COLO829 (cell line): ENCODE data around the gene AP1AR.
"Not testable (repeated sequence)": the region's sequence is repeated elsewhere in the genome, so short reads cannot be mapped to it uniquely, and the experiment has no call there.

Experiments
- DNase-seq: peaks from one replicate; pipeline ENCODE4 v3.0.0; 2012; ENCODE audit warnings: low spot score

Gene AP1AR

DNA sequence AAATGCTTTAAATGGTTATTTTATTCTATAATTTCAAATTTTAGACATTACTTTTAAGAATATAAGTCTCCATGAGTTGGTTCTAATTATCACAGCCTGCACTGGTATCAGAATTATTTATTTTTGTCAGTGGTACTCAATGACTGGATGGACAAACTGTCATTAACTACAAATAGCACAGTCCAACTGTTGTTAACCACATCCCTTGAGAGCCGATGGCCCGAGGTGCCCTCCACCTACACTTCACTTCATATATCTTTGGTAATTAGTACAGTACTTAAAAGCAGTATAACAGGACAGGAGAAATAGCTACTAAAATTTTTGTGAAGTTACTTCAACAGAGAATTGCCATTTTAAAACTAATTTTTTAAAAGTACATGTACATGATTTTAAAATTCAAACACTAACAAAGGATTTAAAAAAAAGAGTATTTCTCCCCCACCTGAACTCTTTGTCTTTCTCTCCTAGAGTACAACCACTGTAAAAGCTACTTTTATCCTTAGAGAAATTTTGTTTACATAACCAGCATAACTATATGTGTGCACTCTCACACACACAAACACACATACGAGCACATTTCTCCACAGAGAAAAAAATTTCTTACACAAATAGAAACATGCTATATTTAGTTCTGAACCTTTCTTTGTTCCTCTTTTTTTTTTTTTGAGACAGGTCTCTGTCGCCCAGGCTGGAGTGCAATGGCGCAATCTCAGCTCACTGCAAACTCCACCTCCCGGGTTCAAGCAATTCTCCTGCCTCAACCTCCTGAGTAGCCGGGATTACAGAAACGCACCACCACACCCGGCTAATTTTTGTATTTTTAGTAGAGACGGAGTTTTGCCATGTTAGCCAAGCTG lies 47.7 kb downstream of the AP1AR start:
- DNase-seq = no peak

- no peak for DNase-seq
Measured at GRCh38 chr4:112279882-112280315, 48.3 kb downstream of the AP1AR start.

DNA sequence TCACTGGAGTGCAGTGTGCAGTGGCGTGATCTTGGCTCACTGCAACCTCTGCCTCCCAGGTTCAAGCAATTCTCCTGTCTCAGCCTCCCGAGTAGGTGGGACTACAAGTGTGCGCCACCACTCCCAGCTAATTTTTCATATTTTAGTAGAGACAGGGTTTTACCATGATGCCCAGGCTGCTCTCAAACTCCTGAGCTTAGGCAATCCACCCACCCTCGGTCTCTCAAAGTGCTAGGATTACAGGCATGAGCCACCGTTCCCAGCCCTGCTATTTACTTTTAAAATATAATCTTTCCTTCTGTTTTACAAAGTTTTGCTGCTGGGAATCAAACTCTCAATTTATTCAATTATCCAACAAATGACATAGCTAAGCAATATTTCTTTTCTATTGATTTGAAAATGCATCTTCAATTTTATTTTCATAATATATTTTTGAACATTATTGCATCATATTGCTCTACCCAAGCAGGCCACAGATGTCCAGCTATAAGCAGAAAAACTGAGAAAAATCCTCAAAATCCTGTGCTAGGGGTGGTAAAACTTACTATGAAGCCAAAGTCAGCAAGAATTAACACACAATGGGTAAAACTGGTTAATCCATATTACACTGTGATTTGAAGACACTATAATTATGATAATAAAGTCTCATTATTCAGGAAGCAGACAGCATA lies 48.9 kb downstream of the AP1AR start:
- no peak for DNase-seq

DNA sequence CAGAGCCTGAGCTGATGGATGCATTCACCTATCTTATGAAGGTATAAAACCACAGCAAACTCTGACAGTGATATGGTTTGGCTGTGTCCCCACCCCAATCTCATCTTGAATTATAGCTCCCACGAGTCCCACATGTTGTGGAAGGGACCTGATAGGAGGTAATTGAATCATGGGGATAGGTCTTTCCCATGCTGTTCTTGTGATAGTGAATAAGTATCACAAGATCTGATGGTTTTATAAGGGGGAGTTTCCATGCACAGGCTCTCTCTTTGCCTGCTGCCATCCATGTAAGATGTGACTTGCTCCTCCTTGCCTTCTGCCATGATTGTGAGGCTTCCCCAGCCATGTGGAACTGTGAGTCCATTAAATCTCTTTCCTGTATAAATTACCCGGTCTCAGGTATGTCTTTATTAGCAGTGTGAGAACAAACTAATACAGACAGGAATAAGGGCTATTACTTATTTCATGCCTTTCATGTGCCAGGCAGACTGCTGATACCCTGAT lies 50.4 kb downstream of the AP1AR start:
- DNase-seq = not testable (repeated sequence)

GRCh38 chr4:112282860-112283667 lies 51.5 kb downstream of the AP1AR start:
- no peak for DNase-seq

GRCh38 chr4:112284166-112284565 lies 52.6 kb downstream of the AP1AR start:
- no peak for DNase-seq

GRCh38 chr4:112284662-112285411 lies 53.2 kb downstream of the AP1AR start:
- peak; percentile 37 for DNase-seq

DNA sequence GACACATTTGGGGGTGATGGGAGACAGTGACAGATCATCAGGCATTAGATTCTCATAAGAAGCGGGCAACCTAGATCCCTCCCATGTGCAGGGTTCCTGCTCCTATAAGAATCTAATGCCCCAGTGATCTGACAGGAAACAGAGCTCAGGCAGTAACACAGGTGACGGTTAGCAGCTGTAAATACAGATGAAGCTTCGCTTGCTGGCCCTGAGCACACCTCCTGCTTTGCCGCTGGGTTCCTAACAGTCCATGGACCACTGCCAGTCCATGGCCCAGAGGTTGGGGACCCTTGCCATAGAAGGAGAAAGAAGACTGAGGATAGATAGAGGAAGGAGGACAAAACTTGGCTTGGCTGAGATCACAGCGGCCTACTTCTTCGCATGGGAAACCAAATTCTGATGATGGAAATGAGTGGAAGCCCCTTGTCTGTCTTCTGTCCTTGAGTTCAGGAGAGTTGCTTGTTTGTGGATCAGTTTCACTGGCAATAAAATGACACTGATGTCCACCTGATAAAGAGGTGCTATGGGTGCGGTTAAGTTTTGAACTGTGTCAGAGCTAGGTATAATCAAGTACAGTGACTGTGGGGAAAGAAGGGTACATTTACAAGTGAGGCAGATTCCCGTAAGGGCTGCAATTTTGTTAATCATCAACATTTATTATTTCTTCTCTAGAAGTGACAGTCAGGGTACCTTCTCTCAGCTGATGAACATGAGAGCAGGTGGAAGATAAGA lies 55.8 kb downstream of the AP1AR start:
- no peak for DNase-seq

DNA sequence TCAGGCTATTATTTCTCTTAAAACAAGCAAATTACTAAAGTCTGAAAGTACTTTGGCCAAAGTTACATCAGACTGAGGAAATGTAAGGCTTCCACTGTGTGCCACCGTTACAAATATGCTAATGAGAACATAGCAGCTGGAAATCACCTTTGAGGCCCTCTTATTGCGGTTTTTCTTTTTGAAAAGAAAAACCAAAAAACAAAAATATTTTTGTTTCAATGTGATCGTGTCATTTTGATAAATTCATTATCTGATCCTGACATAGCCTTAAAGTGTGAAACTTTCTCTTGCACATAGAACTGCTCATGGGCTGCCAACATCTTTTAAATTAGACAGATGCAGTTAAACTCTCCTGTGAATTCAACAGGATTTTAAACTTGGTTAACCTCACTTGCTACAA lies 56.9 kb downstream of the AP1AR start:
- no peak for DNase-seq

DNA sequence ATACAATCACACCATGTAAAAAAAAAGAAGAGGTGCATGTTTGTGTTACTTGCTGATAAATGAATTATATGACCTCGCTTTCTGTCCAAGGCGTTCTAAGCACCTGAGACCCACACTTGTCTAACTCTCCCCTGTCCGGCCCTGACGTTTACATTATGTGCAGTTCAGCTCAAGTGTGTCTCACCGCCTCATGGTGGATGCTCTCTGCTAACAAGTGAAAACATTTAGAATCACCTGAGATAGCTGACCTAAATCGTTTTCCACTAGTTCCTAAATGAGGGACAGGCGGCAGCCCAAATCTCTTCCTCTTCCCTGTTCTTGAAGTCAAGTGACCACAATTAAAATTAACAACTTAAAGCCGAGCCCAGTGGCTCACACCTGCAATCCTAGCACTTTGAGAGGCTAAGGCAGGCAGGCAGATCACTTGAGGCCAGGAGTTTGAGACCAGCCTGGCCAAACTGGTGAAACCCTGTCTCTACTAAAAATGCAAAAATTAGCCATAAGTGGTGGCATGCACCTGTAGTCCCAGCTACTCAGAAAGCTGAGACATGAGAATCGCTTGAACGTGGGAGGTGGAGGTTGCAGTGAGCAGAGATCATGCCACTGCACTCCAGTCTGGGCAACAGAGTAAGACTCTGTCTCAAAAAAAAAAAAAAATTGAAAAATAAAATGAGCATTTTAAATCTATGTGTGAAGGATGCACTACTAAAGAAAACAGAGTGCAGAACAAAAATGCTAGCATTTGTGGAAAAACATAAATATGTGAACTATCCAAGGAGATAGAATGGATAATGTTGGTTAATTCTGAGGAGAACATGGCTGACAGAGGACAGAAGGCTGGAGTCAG lies 58.0 kb downstream of the AP1AR start:
- DNase-seq = no peak

- no peak for DNase-seq
Measured at GRCh38 chr4:112290341-112290740, 58.8 kb downstream of the AP1AR start.

- peak; percentile 94 for DNase-seq
Measured at GRCh38 chr4:112296949-112297880, 65.6 kb downstream of the AP1AR start, which contains the start of gene ALPK1. Gene ALPK1, plus strand, starts transcription at chr4:112297369.

DNA sequence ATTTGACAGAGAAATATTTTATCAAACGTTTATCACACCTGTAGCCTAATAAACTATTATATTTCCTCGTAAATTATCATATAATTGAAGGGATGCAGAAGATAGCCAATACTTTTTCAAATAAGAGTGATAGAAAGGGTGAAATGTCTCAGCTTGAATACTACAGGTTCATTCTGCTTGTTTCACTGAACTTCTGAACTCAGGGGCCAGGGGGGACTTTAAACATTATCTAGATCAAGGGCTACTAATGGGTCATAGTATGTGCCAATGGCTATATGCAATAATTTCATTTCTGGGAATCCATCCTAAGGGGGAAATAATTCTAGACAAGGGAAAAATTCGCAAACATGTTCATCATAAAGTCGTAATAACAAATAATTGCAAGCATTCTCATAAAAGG lies 68.1 kb downstream of the AP1AR start:
- DNase-seq = no peak

DNA sequence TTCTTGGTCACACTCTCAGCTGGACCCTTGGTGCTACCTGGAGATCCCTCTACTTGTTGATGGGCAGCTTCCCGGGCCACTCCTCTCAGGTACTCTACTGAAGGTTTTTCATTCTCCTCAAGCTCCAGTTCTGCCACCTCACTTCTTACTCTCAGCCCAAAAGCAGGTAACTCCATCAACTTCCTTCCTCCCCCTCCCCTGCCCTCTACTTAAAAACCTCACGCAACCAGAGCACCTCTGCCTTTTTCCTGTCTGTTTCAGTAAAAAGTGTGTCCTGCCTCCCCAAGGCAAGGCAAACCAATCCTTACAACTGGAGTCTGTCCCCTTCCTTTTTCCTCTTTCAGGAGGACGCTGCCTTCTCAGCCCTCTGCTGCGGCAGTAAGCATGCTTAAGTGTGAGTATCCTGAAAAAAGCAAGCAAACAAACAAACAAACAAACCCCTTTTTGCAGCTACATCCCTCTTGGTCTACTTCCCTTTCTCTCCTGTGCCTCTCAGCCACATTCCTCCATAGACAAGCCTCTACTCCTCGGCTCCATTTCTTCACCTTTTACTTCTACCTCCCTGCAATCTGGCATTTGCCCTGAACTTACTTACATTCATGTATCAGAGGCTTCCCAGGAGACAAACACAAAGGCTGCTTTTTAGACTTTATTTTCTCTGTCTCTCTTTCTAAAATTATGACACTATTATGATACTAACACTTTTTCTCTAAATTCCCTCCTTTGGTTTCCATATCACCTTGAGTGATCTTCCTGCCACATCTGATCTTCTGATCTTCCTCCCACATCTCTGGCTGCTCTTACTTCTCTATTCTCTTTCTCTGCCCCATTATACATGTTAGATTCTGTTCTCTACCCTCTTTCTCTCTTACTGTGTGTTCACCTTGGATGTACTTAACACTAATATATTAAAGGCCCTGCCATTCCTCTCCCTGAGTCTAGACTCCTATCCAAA lies 71.0 kb downstream of the AP1AR start:
- DNase-seq = no peak

- DNase-seq = not testable (repeated sequence)
Measured at GRCh38 chr4:112305477-112305876, 73.9 kb downstream of the AP1AR start.

GRCh38 chr4:112309263-112309791 lies 77.7 kb downstream of the AP1AR start:
- not testable (repeated sequence) for DNase-seq

DNA sequence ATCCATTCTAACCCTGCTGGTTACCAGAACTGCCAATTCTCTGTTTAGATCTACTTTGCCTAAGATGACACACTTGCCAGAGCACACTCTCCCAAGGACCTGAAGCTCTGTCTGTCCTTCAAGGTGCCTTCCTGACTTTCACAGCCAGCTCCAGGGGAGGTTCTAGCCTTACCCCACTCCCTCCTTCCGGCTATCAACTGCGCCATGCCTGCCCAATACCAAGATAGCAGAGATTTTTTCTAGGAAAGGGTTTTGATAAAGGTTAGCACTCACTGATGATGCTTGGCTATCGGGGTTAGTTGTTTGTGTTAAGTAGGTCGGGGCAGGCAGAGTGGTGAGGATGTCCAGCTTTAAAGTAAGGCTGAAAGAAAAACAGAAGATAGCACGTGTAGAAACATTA lies 79.9 kb downstream of the AP1AR start:
- no peak for DNase-seq
